RWPE2 (cell line): ENCODE data around the gene CDH4.
"Not testable (repeated sequence)": the region's sequence is repeated elsewhere in the genome, so short reads cannot be mapped to it uniquely, and the experiment has no call there.

Experiments used
- ATAC-seq: fragments of 200-7000 bp; cut with Tn5 transposase; 3 replicates; pipeline ENCODE4 v1.9.1; 2021; ENCODE audit warnings: low read depth
- DNase-seq: peaks from one replicate; pipeline ENCODE4 v3.0.0-alpha.2; 2020; ENCODE audit warnings: low spot score
- H3K27ac ChIP-seq: fragments of 450-650 bp; 2 replicates; pipeline ENCODE4 v1.5.1; 2017; ENCODE audit warnings: mild to moderate bottlenecking; ENCODE audit not compliant: poor library complexity, severe bottlenecking
- H3K27me3 ChIP-seq: fragments of 250-450 bp; sonication (Bioruptor Pico); 2 replicates; pipeline ENCODE4 v1.5.1; 2021; ENCODE audit warnings: mild to moderate bottlenecking, moderate library complexity; ENCODE audit not compliant: insufficient read depth, poor library complexity, severe bottlenecking
- H3K36me3 ChIP-seq: fragments of 250-450 bp; sonication (Bioruptor Pico); 2 replicates; pipeline ENCODE4 v1.5.1; 2020; ENCODE audit warnings: low read depth, mild to moderate bottlenecking, moderate library complexity
- H3K4me1 ChIP-seq: fragments of 250-450 bp; sonication (Bioruptor Pico); 2 replicates; pipeline ENCODE4 v1.5.1; 2021; ENCODE audit warnings: mild to moderate bottlenecking, moderate library complexity; ENCODE audit not compliant: insufficient read depth, poor library complexity, severe bottlenecking
- H3K4me3 ChIP-seq: fragments of 250-450 bp; sonication (Bioruptor Pico); 2 replicates; pipeline ENCODE4 v1.5.1; 2021; ENCODE audit warnings: mild to moderate bottlenecking, moderate library complexity; ENCODE audit not compliant: severe bottlenecking
- H3K9me3 ChIP-seq: fragments of 250-450 bp; sonication (Bioruptor Pico); 2 replicates; pipeline ENCODE4 v1.5.1; 2021; ENCODE audit warnings: mild to moderate bottlenecking, moderate library complexity; ENCODE audit not compliant: severe bottlenecking
- TF ChIP-seq, protein P1 (sequence below): fragments of 450-650 bp; IDR thresholded peaks from one replicate; pipeline ENCODE4 v1.5.1; 2017; ENCODE audit warnings: mild to moderate bottlenecking, moderate library complexity; ENCODE audit not compliant: poor library complexity, severe bottlenecking

Gene CDH4

DNA sequence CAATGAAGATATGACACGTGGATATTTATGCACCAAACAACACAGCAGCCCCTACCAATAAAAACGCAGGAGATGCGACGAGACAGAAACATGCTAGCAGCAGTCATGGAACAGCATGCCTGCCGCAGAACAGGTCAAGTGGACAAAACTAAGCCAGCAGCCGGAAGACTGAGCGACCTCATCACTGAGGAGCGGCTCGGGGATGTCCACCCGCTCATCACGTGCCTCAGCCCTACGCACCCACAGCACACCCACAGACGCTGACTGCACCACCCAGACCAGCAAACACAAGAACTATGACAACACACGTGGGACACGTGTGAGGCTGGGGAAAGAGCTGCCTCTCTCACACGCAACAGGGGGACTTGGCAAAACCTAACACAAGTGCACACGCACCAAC lies 731.9 kb downstream of the CDH4 start:
- H3K36me3 ChIP-seq = peaks cover 30% of the 10 kb centered on the region
- no peaks in the 10 kb centered on the region for H3K27me3 ChIP-seq
- TF ChIP-seq, protein P1, sequence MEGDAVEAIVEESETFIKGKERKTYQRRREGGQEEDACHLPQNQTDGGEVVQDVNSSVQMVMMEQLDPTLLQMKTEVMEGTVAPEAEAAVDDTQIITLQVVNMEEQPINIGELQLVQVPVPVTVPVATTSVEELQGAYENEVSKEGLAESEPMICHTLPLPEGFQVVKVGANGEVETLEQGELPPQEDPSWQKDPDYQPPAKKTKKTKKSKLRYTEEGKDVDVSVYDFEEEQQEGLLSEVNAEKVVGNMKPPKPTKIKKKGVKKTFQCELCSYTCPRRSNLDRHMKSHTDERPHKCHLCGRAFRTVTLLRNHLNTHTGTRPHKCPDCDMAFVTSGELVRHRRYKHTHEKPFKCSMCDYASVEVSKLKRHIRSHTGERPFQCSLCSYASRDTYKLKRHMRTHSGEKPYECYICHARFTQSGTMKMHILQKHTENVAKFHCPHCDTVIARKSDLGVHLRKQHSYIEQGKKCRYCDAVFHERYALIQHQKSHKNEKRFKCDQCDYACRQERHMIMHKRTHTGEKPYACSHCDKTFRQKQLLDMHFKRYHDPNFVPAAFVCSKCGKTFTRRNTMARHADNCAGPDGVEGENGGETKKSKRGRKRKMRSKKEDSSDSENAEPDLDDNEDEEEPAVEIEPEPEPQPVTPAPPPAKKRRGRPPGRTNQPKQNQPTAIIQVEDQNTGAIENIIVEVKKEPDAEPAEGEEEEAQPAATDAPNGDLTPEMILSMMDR = no peak
- no peak overlapping the region for H3K27ac ChIP-seq
- no peaks in the 10 kb centered on the region for H3K4me1 ChIP-seq
- ATAC-seq = no peak
- no peaks in the 10 kb centered on the region for H3K9me3 ChIP-seq
- no peak for DNase-seq
- H3K4me3 ChIP-seq = no peak overlapping the region

DNA sequence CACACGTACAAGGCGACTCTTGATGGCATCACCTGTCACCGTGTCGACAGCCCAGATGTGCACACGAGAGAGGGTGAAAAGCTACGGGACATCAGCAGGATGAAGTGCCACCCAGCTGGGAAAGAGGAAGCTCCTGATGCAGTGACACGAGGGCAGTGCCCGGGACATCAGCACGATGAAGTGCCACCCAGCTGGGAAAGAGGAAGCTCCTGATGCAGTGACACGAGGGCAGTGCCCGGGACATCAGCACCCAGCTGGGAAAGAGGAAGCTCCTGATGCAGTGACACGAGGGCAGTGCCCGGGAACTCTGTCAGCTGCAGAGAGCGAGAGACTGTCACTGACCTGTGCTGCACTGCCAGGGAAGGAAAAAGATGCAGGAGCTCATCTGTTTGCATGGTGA lies 732.4 kb downstream of the CDH4 start:
- H3K27me3 ChIP-seq, H3K9me3 ChIP-seq, ATAC-seq, H3K27ac ChIP-seq, DNase-seq, H3K4me1 ChIP-seq, H3K4me3 ChIP-seq: not testable (repeated sequence)
- peaks cover 30% of the 10 kb centered on the region for H3K36me3 ChIP-seq

DNA sequence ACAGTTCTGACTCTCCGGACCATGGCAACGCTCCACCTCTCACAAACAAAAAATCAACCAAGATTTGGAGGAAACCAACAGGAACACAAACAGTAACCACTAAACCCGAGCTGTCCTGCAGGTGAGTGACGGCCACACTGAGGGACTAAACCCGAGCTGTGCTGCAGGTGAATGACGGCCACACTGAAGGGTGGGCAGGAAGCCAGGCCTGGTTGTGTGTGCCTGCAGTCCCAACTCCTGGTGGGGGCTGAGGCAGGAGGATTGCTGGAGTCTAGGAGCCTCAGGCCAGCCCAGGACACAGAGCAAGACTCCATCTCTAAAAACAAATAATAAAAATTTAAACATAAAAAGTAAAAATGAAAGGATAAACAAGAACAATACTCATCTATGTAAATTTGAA lies 733.0 kb downstream of the CDH4 start:
- ATAC-seq = no peak
- Histone ChIP-seq H3K27ac (no peak overlapping the region), H3K9me3 (no peaks in the 10 kb centered on the region), H3K4me1 (no peaks in the 10 kb centered on the region), H3K36me3 (peaks cover 33% of the 10 kb centered on the region), H3K27me3 (no peaks in the 10 kb centered on the region), H3K4me3 (no peak overlapping the region)
- DNase-seq = no peak
- TF ChIP-seq, protein P1 = no peak

DNA sequence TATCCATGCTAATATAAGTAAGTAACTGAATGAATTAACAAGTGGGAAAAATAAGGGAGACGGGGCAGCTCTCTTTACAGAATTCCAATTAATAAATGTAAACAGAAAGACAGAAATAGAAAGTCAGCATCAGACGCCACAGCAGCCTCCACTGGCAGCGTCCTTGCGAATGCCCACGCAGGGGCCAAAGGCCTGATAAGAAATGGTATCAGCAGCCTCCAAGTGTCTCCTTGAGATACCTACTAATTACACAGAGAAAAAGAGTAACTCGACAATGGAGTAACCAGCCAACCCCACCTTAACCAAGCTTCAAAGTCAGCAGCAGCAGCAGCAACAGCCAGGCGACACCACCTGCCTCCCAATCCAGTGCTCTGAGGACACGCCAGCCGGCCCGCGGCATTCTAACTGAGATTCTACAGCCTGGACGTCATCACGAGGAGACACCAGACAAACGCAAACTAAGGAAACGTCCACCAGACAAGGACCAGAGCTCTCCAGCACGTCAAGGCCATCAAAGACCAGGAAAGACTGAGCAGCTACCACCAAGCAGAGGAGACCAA lies 734.8 kb downstream of the CDH4 start:
- H3K36me3 ChIP-seq = peaks cover 48% of the 10 kb centered on the region
- H3K4me1 ChIP-seq = no peaks in the 10 kb centered on the region
- peaks cover 9% of the 10 kb centered on the region for H3K9me3 ChIP-seq
- TF ChIP-seq, protein P1 = no peak
- ATAC-seq (no peak), DNase-seq (no peak)
- H3K27me3 ChIP-seq = no peaks in the 10 kb centered on the region
- H3K27ac ChIP-seq = no peak overlapping the region
- H3K4me3 ChIP-seq = no peak overlapping the region

DNA sequence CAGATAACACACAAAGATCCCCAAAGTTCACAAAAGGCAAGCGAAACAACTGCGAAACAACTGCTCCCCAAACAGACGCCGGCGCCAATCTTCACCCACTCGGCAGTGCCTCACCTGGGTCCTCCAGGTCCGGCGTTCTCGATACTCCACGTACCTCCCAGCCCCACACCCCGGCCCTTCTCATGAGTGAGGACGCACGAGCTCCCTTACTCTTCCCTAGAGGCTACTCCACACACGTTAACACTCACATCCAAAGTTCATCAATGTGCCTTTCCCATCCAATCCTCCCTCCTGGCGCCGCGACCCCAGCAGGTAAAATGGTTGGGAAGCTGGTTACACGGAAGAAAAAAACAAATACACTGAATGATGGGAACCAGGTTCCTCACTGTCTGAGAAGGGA lies 736.6 kb downstream of the CDH4 start:
- DNase-seq = no peak
- no peak for ATAC-seq
- no peaks in the 10 kb centered on the region for H3K4me1 ChIP-seq
- peaks cover 13% of the 10 kb centered on the region for H3K9me3 ChIP-seq
- no peaks in the 10 kb centered on the region for H3K27me3 ChIP-seq
- peaks cover 66% of the 10 kb centered on the region for H3K36me3 ChIP-seq
- no peak overlapping the region for H3K27ac ChIP-seq
- no peak overlapping the region for H3K4me3 ChIP-seq
- TF ChIP-seq, protein P1 = no peak
